HTERT RPE-1 (cell line): ENCODE measurements around the gene CFLAR.

Source experiments
- in situ Hi-C: fragments of 300-500 bp; cut with MboI; formaldehyde crosslinking; loops from 4 replicates; pipeline ENCODE4 v1.14.3; 2020; ENCODE audit warnings: low sequenced_read_pairs

The CFLAR gene

GRCh38 chr2:201205515-201205849 is 89.5 kb downstream of the CFLAR start:
- in situ Hi-C loops: no loop called here

GRCh38 chr2:201208563-201209252 is 92.7 kb downstream of the CFLAR start:
- in situ Hi-C loops: no loop called here

DNA sequence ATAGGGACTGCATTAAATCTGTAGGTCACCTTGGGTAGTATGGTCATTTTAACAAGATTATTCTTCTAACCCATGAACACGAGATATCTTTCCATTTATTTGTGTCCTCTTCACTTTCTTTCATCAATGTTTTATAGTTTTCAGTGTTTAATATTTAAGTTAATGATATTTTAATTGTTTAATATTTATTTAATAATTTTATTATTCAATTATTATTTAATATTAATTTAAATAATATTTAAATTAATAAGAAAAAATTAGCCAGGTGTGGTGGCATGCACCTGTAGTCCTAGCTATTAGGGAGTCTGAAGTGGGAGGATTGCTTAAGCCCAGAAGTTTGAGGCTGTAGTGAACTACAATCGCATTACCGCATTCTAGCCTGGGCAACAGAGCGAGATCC is 100.0 kb downstream of the CFLAR start:
- in situ Hi-C loops: no loop called here

DNA sequence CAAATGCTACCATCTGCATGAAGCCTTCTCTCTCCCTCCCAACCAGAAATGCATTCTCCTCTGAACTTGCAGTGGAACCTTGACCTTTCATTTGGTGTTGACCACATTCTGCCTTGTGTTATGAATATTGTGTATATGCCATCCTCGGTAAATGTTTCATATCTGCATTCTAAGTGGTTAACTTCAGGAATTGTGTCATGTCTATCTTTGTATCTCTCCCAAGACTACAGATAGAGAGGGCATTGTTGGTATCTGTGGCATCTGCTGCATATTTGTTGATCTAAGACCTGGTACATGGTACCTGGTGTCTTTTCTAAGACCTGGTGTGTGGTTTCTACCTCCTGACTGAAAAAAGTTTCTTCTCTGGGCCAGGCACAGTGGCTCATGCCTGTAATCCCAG is 101.0 kb downstream of the CFLAR start:
- in situ Hi-C loops: no loop called here

DNA sequence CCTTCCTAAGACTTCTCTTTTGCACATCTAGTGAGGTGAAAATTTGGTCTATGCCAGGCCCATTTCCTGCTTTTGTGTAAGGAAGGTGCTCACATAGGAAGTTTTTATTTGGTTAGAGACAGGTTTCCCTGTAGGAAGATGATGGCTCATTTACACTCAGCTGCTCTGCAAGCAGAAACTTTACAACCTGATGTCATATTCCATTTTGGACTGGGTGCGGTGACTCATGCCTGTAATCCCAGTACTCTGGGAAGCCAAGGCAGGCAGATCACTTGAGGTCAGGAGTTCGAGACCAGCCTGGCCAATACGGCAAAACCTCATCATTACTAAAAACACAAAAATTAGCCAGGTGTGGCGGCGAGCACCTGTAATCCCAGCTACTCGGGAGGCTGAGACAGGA is 102.8 kb downstream of the CFLAR start:
- in situ Hi-C loops: no loop called here

GRCh38 chr2:201219328-201220096 is 103.5 kb downstream of the CFLAR start:
- in situ Hi-C loops: no loop called here

DNA sequence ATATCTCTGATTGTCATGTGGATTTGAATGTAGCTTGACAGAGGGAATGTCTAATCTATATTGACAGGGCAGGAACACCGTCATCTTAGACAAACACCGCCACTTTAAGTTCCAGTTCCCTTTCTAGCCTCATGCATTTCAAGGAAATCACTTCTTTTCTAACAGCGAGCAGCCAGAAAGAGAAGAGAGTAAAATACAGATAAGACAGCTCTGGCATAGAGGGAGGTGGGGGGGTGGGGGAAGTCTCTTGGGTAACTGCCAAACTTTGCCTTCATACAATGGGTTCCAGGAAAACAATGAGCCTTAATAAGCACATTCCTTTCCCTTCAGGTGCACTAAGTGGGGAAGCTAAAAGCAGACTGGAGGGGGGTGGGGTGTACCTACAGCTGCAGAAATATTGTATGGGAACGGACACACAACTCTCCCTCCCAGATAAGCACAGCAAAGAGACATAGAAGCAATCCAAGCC is 104.2 kb downstream of the CFLAR start:
- in situ Hi-C loops: no loop called here

GRCh38 chr2:201223089-201224073 is 107.4 kb downstream of the CFLAR start:
- in situ Hi-C loops: no loop called here
